ENCODE results near the gene CLVS2. TPM values are rescaled to one million over a fixed set of nuclear protein-coding genes. Genes with fewer than 3 reads are reported as not detected.

Gene CLVS2
- total and polyA plus RNA-seq, 2 experiments from 2014 or later = 0.08 to 0.66 TPM

DNA sequence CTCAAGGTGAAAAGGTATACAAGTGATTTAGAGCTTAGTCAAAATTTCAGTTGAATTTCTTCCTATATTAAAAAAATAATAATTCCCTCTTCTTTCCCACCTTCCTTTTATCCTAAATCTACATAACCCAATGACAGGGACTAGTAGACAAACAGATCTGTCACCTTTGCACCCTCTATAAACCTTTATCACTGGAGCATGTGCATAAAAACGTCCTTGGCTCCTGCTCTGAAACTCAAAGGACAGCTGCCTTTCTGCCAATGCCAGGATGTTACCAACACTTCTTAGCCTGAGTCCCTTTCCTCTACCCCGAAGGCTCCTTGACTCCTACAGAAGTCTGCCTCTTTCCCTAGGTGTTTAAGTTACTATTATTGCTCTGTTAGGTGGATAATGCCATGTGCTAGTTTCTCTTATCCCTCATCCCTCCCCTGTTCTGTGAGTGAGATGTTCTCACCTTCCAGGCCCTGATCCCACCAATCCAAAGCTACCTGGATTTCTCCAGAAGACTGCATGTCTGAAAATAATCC, 4.3 kb downstream of the CLVS2 start:
- DNase-seq (ENCODE audit: low spot score) = no peak
- H3K36me3 ChIP-seq (ENCODE audit: insufficient read depth) = no peaks in the 10 kb centered on the region
- H3F3A ChIP-seq (replicated peaks; ENCODE audit: low read depth) = no peaks in the 10 kb centered on the region
- no peak overlapping the region for H3K27ac ChIP-seq (ENCODE audit: low read depth)
- no peak for ATAC-seq
- Mint-ChIP-seq H3K9me3 (no peaks in the 10 kb centered on the region), H3K4me3 (no peak overlapping the region), H3K36me3 (ENCODE audit: low read depth) (no peaks in the 10 kb centered on the region), H3K4me1 (peaks cover 11% of the 10 kb centered on the region), H3K27me3 (ENCODE audit: insufficient read depth, low read depth, poor library complexity) (peaks cover 23% of the 10 kb centered on the region), H3K27ac (no peak overlapping the region)
- H3K4me3 ChIP-seq = no peak overlapping the region
- no peak for TF ChIP-seq CTCF (conservative IDR thresholded peaks at IDR 0.05; ENCODE audit: low read depth in 2 of 2)
- no peak for TF ChIP-seq STAT1 (IDR thresholded peaks at IDR 0.05; ENCODE audit: unreplicated experiment)
- no peak for TF ChIP-seq JUNB (IDR thresholded peaks at IDR 0.05; ENCODE audit: unreplicated experiment)
- TF ChIP-seq, protein P1, sequence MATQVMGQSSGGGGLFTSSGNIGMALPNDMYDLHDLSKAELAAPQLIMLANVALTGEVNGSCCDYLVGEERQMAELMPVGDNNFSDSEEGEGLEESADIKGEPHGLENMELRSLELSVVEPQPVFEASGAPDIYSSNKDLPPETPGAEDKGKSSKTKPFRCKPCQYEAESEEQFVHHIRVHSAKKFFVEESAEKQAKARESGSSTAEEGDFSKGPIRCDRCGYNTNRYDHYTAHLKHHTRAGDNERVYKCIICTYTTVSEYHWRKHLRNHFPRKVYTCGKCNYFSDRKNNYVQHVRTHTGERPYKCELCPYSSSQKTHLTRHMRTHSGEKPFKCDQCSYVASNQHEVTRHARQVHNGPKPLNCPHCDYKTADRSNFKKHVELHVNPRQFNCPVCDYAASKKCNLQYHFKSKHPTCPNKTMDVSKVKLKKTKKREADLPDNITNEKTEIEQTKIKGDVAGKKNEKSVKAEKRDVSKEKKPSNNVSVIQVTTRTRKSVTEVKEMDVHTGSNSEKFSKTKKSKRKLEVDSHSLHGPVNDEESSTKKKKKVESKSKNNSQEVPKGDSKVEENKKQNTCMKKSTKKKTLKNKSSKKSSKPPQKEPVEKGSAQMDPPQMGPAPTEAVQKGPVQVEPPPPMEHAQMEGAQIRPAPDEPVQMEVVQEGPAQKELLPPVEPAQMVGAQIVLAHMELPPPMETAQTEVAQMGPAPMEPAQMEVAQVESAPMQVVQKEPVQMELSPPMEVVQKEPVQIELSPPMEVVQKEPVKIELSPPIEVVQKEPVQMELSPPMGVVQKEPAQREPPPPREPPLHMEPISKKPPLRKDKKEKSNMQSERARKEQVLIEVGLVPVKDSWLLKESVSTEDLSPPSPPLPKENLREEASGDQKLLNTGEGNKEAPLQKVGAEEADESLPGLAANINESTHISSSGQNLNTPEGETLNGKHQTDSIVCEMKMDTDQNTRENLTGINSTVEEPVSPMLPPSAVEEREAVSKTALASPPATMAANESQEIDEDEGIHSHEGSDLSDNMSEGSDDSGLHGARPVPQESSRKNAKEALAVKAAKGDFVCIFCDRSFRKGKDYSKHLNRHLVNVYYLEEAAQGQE (IDR thresholded peaks at IDR 0.05; ENCODE audit: unreplicated experiment) = no peak
- no peak for TF ChIP-seq EZH2phosphoT487 (IDR thresholded peaks at IDR 0.05; ENCODE audit: unreplicated experiment)
- no peak for TF ChIP-seq EZH2 (IDR thresholded peaks at IDR 0.05; ENCODE audit: low read depth, unreplicated experiment)
- TF ChIP-seq ETS1 (IDR thresholded peaks at IDR 0.05) = no peak
- TF ChIP-seq POLR2AphosphoS5 (IDR thresholded peaks at IDR 0.05; ENCODE audit: low read depth) = no peak
- TF ChIP-seq NANOG (IDR thresholded peaks at IDR 0.05; ENCODE audit: borderline replicate concordance) = no peak
- no peak for TF ChIP-seq ZNF331 (CRISPR knock-in tag; IDR thresholded peaks at IDR 0.05; ENCODE audit: low read depth)
- no peak for TF ChIP-seq ZNF114 (CRISPR knock-in tag; IDR thresholded peaks at IDR 0.05)
- no peak overlapping the region for H3K4me2 ChIP-seq
- H3K79me2 ChIP-seq (replicated peaks; ENCODE audit: insufficient read depth) = no peaks in the 10 kb centered on the region
- H4K20me1 ChIP-seq (replicated peaks; ENCODE audit: insufficient read depth) = no peaks in the 10 kb centered on the region
- no peaks in the 10 kb centered on the region for H3K9me2 ChIP-seq (ENCODE audit: insufficient read depth)
- peaks cover 8% of the 10 kb centered on the region; the same call in 1 of the 2 replicates for H3K4me1 ChIP-seq (ENCODE audit: insufficient read depth)
- H2AFZ ChIP-seq = no peak overlapping the region
- H3K27me3 ChIP-seq (ENCODE audit: insufficient read depth) = peaks cover 43% of the 10 kb centered on the region

Data from GM23338 (cell line).